ENCODE data around the gene LRRC75A. TPM values are rescaled to one million over a fixed set of nuclear protein-coding genes. Genes with fewer than 3 reads are reported as not detected.

The LRRC75A gene
- total and polyA plus RNA-seq, 2 donors (not counting 3 experiments of a cell fraction or from before 2014, with no cell fraction given), result 3.7 to 6.1 TPM

GRCh38 chr17:16484445-16485175, 7.4 kb downstream of the LRRC75A start:
- Histone ChIP-seq H3K4me1 (ENCODE audit: control insufficient read depth, extremely low read depth, insufficient read depth, low read length) (peaks cover 35% of the 10 kb centered on the region), H3K9me3 (replicated peaks; ENCODE audit: control insufficient read depth, insufficient read depth, low read length) (no peaks in the 10 kb centered on the region), H3K27me3 (ENCODE audit: control insufficient read depth in 2 of 2, insufficient read depth in 2 of 2, low read length in 2 of 2) (no peaks in the 10 kb centered on the region), H4K20me1 (replicated peaks; ENCODE audit: control insufficient read depth, extremely low read depth, insufficient read depth, low read length) (no peaks in the 10 kb centered on the region), H3K9me1 (replicated peaks; ENCODE audit: control insufficient read depth, extremely low read depth, insufficient read depth, low read length) (no peaks in the 10 kb centered on the region), H3K4me3 (replicated peaks in 1 of 3; ENCODE audit: insufficient read depth in 1 of 3, low read depth in 1 of 3, low read length in 3 of 3) (no peak overlapping the region), H3K36me3 (ENCODE audit: control insufficient read depth in 2 of 2, extremely low read depth in 1 of 2, insufficient read depth in 2 of 2, low read length in 2 of 2) (no peaks in the 10 kb centered on the region), H2AFZ (ENCODE audit: low read depth, low read length) (peak overlapping the region; percentile 87), H3K4me2 (ENCODE audit: insufficient read depth, low read length) (no peak overlapping the region), H3K79me2 (ENCODE audit: control insufficient read depth, insufficient read depth, low read length) (no peaks in the 10 kb centered on the region), H3K27ac (ENCODE audit: insufficient read depth, low read depth, low read length) (no peak overlapping the region), H3K9ac (replicated peaks; ENCODE audit: extremely low read depth, insufficient read depth, low read length) (no peak overlapping the region)
- dilution Hi-C loops (cut with MboI; ENCODE audit: extremely low pct_ligation_motif_present, low sequenced_read_pairs), result no loop called here
- DNase-seq (ENCODE audit: low read depth, low spot score) (peak; percentile 21), FAIRE-seq (no peak)
- POLR2A ChIA-PET, result no interaction called here
- no TSS peak for BruUV-seq (replicated peaks)
- intact Hi-C loops (cut with micrococcal nuclease), result no loop called here
- CTCF ChIA-PET, result interaction anchor here (0.7 to 2.7 kb wide), 3 partner anchors 14 to 37 kb away, joined by 5 to 9 read pairs (median 5); no protein-coding TSS in a partner anchor
- TF ChIP-seq MYC (IDR thresholded peaks at IDR 0.05; ENCODE audit: low read depth, low read length), result no peak
- TF ChIP-seq, protein P1, sequence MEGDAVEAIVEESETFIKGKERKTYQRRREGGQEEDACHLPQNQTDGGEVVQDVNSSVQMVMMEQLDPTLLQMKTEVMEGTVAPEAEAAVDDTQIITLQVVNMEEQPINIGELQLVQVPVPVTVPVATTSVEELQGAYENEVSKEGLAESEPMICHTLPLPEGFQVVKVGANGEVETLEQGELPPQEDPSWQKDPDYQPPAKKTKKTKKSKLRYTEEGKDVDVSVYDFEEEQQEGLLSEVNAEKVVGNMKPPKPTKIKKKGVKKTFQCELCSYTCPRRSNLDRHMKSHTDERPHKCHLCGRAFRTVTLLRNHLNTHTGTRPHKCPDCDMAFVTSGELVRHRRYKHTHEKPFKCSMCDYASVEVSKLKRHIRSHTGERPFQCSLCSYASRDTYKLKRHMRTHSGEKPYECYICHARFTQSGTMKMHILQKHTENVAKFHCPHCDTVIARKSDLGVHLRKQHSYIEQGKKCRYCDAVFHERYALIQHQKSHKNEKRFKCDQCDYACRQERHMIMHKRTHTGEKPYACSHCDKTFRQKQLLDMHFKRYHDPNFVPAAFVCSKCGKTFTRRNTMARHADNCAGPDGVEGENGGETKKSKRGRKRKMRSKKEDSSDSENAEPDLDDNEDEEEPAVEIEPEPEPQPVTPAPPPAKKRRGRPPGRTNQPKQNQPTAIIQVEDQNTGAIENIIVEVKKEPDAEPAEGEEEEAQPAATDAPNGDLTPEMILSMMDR (IDR thresholded peaks at IDR 0.05; ENCODE audit: extremely low read depth in 1 of 2, insufficient read depth in 1 of 2, low read depth in 1 of 2, low read length in 2 of 2), result no peak
- no peak for TF ChIP-seq POLR2A (IDR thresholded peaks at IDR 0.05; ENCODE audit: low read depth, low read length)
- TF ChIP-seq POLR2AphosphoS5 (IDR thresholded peaks at IDR 0.05; ENCODE audit: insufficient read depth, low read depth, low read length), result no peak
- no peak for TF ChIP-seq JUN (IDR thresholded peaks at IDR 0.05; ENCODE audit: borderline replicate concordance, insufficient read depth, insufficient read length, low read depth)
- TF ChIP-seq, protein P2, sequence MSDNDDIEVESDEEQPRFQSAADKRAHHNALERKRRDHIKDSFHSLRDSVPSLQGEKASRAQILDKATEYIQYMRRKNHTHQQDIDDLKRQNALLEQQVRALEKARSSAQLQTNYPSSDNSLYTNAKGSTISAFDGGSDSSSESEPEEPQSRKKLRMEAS (IDR thresholded peaks at IDR 0.05; ENCODE audit: insufficient read depth, insufficient read length), result no peak
- TF ChIP-seq FOS (IDR thresholded peaks at IDR 0.05; ENCODE audit: borderline replicate concordance, insufficient read depth, low read length), result no peak
- TF ChIP-seq GATA2 (IDR thresholded peaks at IDR 0.05; ENCODE audit: insufficient read depth, insufficient read length, low read depth, low read length), result no peak
- no peak for TF ChIP-seq EZH2 (IDR thresholded peaks at IDR 0.05; ENCODE audit: borderline replicate concordance, low read depth, low read length, severe bottlenecking)

Data from endothelial cell of umbilical vein (primary cell).